Stimulated activated naive CD8-positive, alpha-beta T cell treated with anti-CD3 and anti-CD28 coated beads, Interleukin-15, Interleukin-2, amounts not matched to agents 100 ng/mL and 50 ng/mL, for 24 hours (primary cell): ENCODE results near the gene TIAM2.
"Not testable (repeated sequence)": the region's sequence is repeated elsewhere in the genome, so short reads cannot be mapped to it uniquely, and the experiment has no call there.

Experiments used
- H3K27ac Mint-ChIP-seq: one replicate; pipeline ENCODE4 v1.8.0; 2021; ENCODE audit warnings: mild to moderate bottlenecking, mixed read lengths
- H3K27me3 Mint-ChIP-seq: one replicate; pipeline ENCODE4 v1.8.0; 2021; ENCODE audit warnings: mixed read lengths
- H3K36me3 Mint-ChIP-seq: one replicate; pipeline ENCODE4 v1.8.0; 2021; ENCODE audit warnings: low read depth, mixed read lengths
- H3K4me1 Mint-ChIP-seq: one replicate; pipeline ENCODE4 v1.8.0; 2021; ENCODE audit warnings: low read depth, mixed read lengths
- H3K4me3 Mint-ChIP-seq: one replicate; pipeline ENCODE4 v1.8.0; 2021; ENCODE audit warnings: mild to moderate bottlenecking, mixed read lengths
- H3K9me3 Mint-ChIP-seq: one replicate; pipeline ENCODE4 v1.8.0; 2021; ENCODE audit warnings: mixed read lengths

The TIAM2 gene

GRCh38 chr6:155263373-155264063 is 268.4 kb downstream of the TIAM2 start, which contains the start of gene CLDN20:
Gene CLDN20, plus strand, starts transcription at chr6:155264013. Its CDS starts 11,707 bp downstream, at chr6:155275720.
- H3K27ac Mint-ChIP-seq: no peak within 1 kb of the TSS
- H3K4me1 Mint-ChIP-seq: peaks cover 17% of the 10 kb centered on the region
- H3K4me3 Mint-ChIP-seq: no peak within 1 kb of the TSS
- no peaks in the 10 kb centered on the region for H3K9me3 Mint-ChIP-seq
- H3K27me3 Mint-ChIP-seq: no peaks in the 10 kb centered on the region
- peaks cover 54% of the 10 kb centered on the region for H3K36me3 Mint-ChIP-seq

GRCh38 chr6:155264693-155265320 is 269.7 kb downstream of the TIAM2 start:
- H3K27me3 Mint-ChIP-seq: no peaks in the 10 kb centered on the region
- peaks cover 17% of the 10 kb centered on the region for H3K4me1 Mint-ChIP-seq
- peaks cover 51% of the 10 kb centered on the region for H3K36me3 Mint-ChIP-seq
- H3K9me3 Mint-ChIP-seq: no peaks in the 10 kb centered on the region
- H3K27ac Mint-ChIP-seq: no peak overlapping the region
- H3K4me3 Mint-ChIP-seq: no peak overlapping the region

GRCh38 chr6:155265843-155266535 is 270.9 kb downstream of the TIAM2 start:
- no peaks in the 10 kb centered on the region for H3K27me3 Mint-ChIP-seq
- H3K4me1 Mint-ChIP-seq: peaks cover 11% of the 10 kb centered on the region
- no peaks in the 10 kb centered on the region for H3K9me3 Mint-ChIP-seq
- H3K4me3 Mint-ChIP-seq: no peak overlapping the region
- H3K27ac Mint-ChIP-seq: no peak overlapping the region
- peaks cover 47% of the 10 kb centered on the region for H3K36me3 Mint-ChIP-seq

GRCh38 chr6:155267411-155267810 is 272.3 kb downstream of the TIAM2 start:
- peaks cover 46% of the 10 kb centered on the region for H3K36me3 Mint-ChIP-seq
- H3K4me1 Mint-ChIP-seq: peaks cover 7% of the 10 kb centered on the region
- no peaks in the 10 kb centered on the region for H3K27me3 Mint-ChIP-seq
- no peak overlapping the region for H3K4me3 Mint-ChIP-seq
- no peak overlapping the region for H3K27ac Mint-ChIP-seq
- H3K9me3 Mint-ChIP-seq: no peaks in the 10 kb centered on the region

GRCh38 chr6:155268088-155268867 is 273.2 kb downstream of the TIAM2 start:
- H3K9me3 Mint-ChIP-seq, H3K27ac Mint-ChIP-seq, H3K27me3 Mint-ChIP-seq, H3K4me1 Mint-ChIP-seq, H3K4me3 Mint-ChIP-seq: not testable (repeated sequence)
- H3K36me3 Mint-ChIP-seq: peaks cover 53% of the 10 kb centered on the region

- Mint-ChIP-seq H3K36me3 (peaks cover 50% of the 10 kb centered on the region), H3K27ac (no peak overlapping the region), H3K4me3 (no peak overlapping the region), H3K27me3 (no peaks in the 10 kb centered on the region), H3K9me3 (no peaks in the 10 kb centered on the region), H3K4me1 (peaks cover 12% of the 10 kb centered on the region)
These were observed 274.6 kb downstream of the TIAM2 start for GRCh38 chr6:155269765-155270164.

GRCh38 chr6:155270561-155271091 is 275.5 kb downstream of the TIAM2 start:
- no peaks in the 10 kb centered on the region for H3K27me3 Mint-ChIP-seq
- H3K4me1 Mint-ChIP-seq: peaks cover 12% of the 10 kb centered on the region
- no peak overlapping the region for H3K4me3 Mint-ChIP-seq
- no peak overlapping the region for H3K27ac Mint-ChIP-seq
- H3K9me3 Mint-ChIP-seq: no peaks in the 10 kb centered on the region
- H3K36me3 Mint-ChIP-seq: peaks cover 49% of the 10 kb centered on the region

- Mint-ChIP-seq H3K27ac (no peak overlapping the region), H3K36me3 (peaks cover 44% of the 10 kb centered on the region), H3K9me3 (no peaks in the 10 kb centered on the region), H3K4me3 (no peak overlapping the region), H3K27me3 (no peaks in the 10 kb centered on the region), H3K4me1 (peaks cover 12% of the 10 kb centered on the region)
These were observed 276.0 kb downstream of the TIAM2 start for GRCh38 chr6:155271145-155271544.

- Mint-ChIP-seq H3K27ac (no peak overlapping the region), H3K4me1 (peaks cover 12% of the 10 kb centered on the region), H3K36me3 (peaks cover 47% of the 10 kb centered on the region), H3K4me3 (no peak overlapping the region), H3K9me3 (no peaks in the 10 kb centered on the region), H3K27me3 (no peaks in the 10 kb centered on the region)
These were observed 277.5 kb downstream of the TIAM2 start for GRCh38 chr6:155272353-155273232.

GRCh38 chr6:155273431-155273830 is 278.3 kb downstream of the TIAM2 start:
- no peaks in the 10 kb centered on the region for H3K27me3 Mint-ChIP-seq
- no peak overlapping the region for H3K4me3 Mint-ChIP-seq
- H3K9me3 Mint-ChIP-seq: no peaks in the 10 kb centered on the region
- peaks cover 45% of the 10 kb centered on the region for H3K36me3 Mint-ChIP-seq
- peak overlapping the region; percentile 21 for H3K27ac Mint-ChIP-seq
- H3K4me1 Mint-ChIP-seq: peaks cover 6% of the 10 kb centered on the region

- Mint-ChIP-seq H3K4me3 (no peak overlapping the region), H3K27ac (no peak overlapping the region), H3K27me3 (no peaks in the 10 kb centered on the region), H3K4me1 (peaks cover 5% of the 10 kb centered on the region), H3K36me3 (peaks cover 51% of the 10 kb centered on the region), H3K9me3 (no peaks in the 10 kb centered on the region)
These were observed 279.0 kb downstream of the TIAM2 start for GRCh38 chr6:155274106-155274505.

- H3K4me3 Mint-ChIP-seq: no peak overlapping the region
- no peaks in the 10 kb centered on the region for H3K9me3 Mint-ChIP-seq
- H3K36me3 Mint-ChIP-seq: peaks cover 55% of the 10 kb centered on the region
- H3K4me1 Mint-ChIP-seq: peaks cover 5% of the 10 kb centered on the region
- H3K27ac Mint-ChIP-seq: no peak overlapping the region
- H3K27me3 Mint-ChIP-seq: no peaks in the 10 kb centered on the region
These were observed 279.4 kb downstream of the TIAM2 start for GRCh38 chr6:155274533-155274932.

- no peak overlapping the region for H3K4me3 Mint-ChIP-seq
- H3K9me3 Mint-ChIP-seq: no peaks in the 10 kb centered on the region
- H3K36me3 Mint-ChIP-seq: peaks cover 61% of the 10 kb centered on the region
- H3K27ac Mint-ChIP-seq: no peak overlapping the region
- H3K27me3 Mint-ChIP-seq: no peaks in the 10 kb centered on the region
- H3K4me1 Mint-ChIP-seq: peaks cover 5% of the 10 kb centered on the region
These were observed 280.8 kb downstream of the TIAM2 start for GRCh38 chr6:155275808-155276480.
